Measurements from ENCODE around the gene ERF.

The ERF gene

DNA sequence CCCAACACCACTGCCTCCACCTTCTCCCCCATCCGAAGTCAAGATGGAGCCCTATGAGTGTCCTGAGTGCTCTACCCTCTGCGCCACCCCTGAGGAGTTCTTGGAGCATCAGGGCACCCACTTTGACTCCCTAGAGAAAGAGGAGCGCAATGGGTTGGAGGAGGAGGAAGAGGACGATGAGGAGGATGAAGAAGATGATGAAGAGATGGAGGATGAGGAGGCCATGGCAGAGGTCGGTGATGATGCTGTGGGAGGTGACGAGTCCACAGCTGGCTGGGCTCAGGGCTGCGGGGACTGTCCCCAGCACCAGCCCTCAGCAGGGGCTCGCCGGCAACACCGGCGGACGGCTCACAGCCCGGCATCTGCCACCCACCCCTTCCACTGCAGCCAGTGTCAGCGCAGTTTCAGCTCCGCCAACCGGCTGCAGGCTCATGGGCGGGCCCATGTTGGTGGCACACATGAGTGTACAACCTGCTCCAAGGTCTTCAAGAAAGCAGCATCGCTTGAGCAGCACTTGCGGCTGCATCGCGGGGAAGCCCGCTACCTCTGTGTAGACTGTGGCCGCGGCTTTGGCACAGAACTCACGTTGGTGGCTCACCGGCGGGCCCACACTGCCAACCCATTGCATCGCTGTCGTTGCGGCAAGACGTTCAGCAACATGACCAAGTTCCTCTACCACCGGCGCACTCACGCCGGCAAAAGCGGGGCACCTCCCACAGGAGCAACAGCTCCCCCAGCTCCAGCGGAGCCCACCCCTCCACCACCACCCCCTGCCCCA lies 29.8 kb downstream of the ERF start:
- Histone ChIP-seq H4K20me1 (ENCODE audit: insufficient read depth) (no peaks in the 10 kb centered on the region), H3K9ac (no peak overlapping the region), H3K4me2 (no peak overlapping the region), H3K79me2 (ENCODE audit: insufficient read depth, low read depth) (peaks cover 32% of the 10 kb centered on the region), H2AFZ (ENCODE audit: low read depth) (no peak overlapping the region), H3K27me3 (ENCODE audit: insufficient read depth, low read depth) (no peaks in the 10 kb centered on the region), H3K4me3 (IDR thresholded peaks at IDR 0.05; ENCODE audit: insufficient read depth, low read depth, low read length) (no peak overlapping the region), H3K36me3 (ENCODE audit: insufficient read depth) (no peaks in the 10 kb centered on the region; the same call in 1 of the 2 replicates), H3K4me1 (ENCODE audit: low read depth, poor library complexity, severe bottlenecking) (peaks cover 9% of the 10 kb centered on the region), H3K27ac (no peak overlapping the region)
- no peak for TF ChIP-seq CTCF (conservative IDR thresholded peaks at IDR 0.05; ENCODE audit: low read depth, low read length)

GRCh38 chr19:42220751-42221097 lies 34.2 kb downstream of the ERF start:
- peak overlapping the region; percentile 87 for H3K4me3 ChIP-seq (IDR thresholded peaks at IDR 0.05; ENCODE audit: insufficient read depth, low read depth, low read length)
- peak overlapping the region; percentile 61; the same call in 1 of the 2 replicates for H3K9ac ChIP-seq
- H2AFZ ChIP-seq (ENCODE audit: low read depth) = peak overlapping the region; percentile 68; the same call in 1 of the 2 replicates
- peaks cover 34% of the 10 kb centered on the region for H3K4me1 ChIP-seq (ENCODE audit: low read depth, poor library complexity, severe bottlenecking)
- no peaks in the 10 kb centered on the region; the same call in 1 of the 2 replicates for H3K36me3 ChIP-seq (ENCODE audit: insufficient read depth)
- no peaks in the 10 kb centered on the region for H3K27me3 ChIP-seq (ENCODE audit: insufficient read depth, low read depth)
- H3K4me2 ChIP-seq = peak overlapping the region; percentile 77
- no peaks in the 10 kb centered on the region; the same call in 1 of the 2 replicates for H4K20me1 ChIP-seq (ENCODE audit: insufficient read depth)
- peaks cover 50% of the 10 kb centered on the region for H3K79me2 ChIP-seq (ENCODE audit: insufficient read depth, low read depth)
- H3K27ac ChIP-seq = peak overlapping the region; percentile 6; the same call in 1 of the 2 replicates
- no peak for TF ChIP-seq CTCF (conservative IDR thresholded peaks at IDR 0.05; ENCODE audit: low read depth, low read length)

GRCh38 chr19:42219812-42220750 lies 34.8 kb downstream of the ERF start, which contains the start of gene ZNF526:
TSS of gene ZNF526 (plus strand) at chr19:42220312. CDS start at chr19:42224404, 4,092 bp downstream.
- Histone ChIP-seq H3K27me3 (ENCODE audit: insufficient read depth, low read depth) (no peaks in the 10 kb centered on the region), H3K4me1 (ENCODE audit: low read depth, poor library complexity, severe bottlenecking) (peaks cover 35% of the 10 kb centered on the region), H3K4me2 (peak within 1 kb of the TSS; percentile 94), H3K79me2 (ENCODE audit: insufficient read depth, low read depth) (peaks cover 52% of the 10 kb centered on the region), H4K20me1 (ENCODE audit: insufficient read depth) (no peaks in the 10 kb centered on the region; the same call in 1 of the 2 replicates), H2AFZ (ENCODE audit: low read depth) (peak within 1 kb of the TSS; percentile 68), H3K4me3 (IDR thresholded peaks at IDR 0.05; ENCODE audit: insufficient read depth, low read depth, low read length) (peak within 1 kb of the TSS; percentile 87), H3K27ac (peak within 1 kb of the TSS; percentile 36), H3K36me3 (ENCODE audit: insufficient read depth) (no peaks in the 10 kb centered on the region; the same call in 1 of the 2 replicates), H3K9ac (peak within 1 kb of the TSS; percentile 61; the same call in 1 of the 2 replicates)
- TF ChIP-seq CTCF (conservative IDR thresholded peaks at IDR 0.05; ENCODE audit: low read depth, low read length) = no peak
